Coronary artery (tissue), 2 donors: ENCODE results near the gene MAGOHB.

ENCODE experiments used
- DNase-seq: peaks from one replicate; pipeline ENCODE4 v3.0.0-alpha.2; 2017; ENCODE audit warnings: low spot score
- H3K27ac ChIP-seq, 2 donors: fragments of 200-600 bp; sonication (generic); one replicate each; pipeline ENCODE4 v1.5.1; 2016 to 2019
- H3K4me3 ChIP-seq: fragments of 200-600 bp; sonication (generic); 2 replicates; pipeline ENCODE4 v1.5.1; 2016; ENCODE audit warnings: mild to moderate bottlenecking, moderate library complexity
- CTCF ChIP-seq: fragments of 200-600 bp; sonication (generic); IDR thresholded peaks from one replicate; pipeline ENCODE4 v1.5.1; 2019; ENCODE audit warnings: antibody characterized with exemption

Gene MAGOHB

GRCh38 chr12:10638728-10639127 is 25.3 kb upstream of the MAGOHB start:
- DNase-seq: no peak
- no peak for TF ChIP-seq CTCF
- no peak overlapping the region for H3K27ac ChIP-seq

GRCh38 chr12:10636611-10637010 is 23.2 kb upstream of the MAGOHB start:
- H3K27ac ChIP-seq: no peak overlapping the region
- no peak overlapping the region for H3K4me3 ChIP-seq
- TF ChIP-seq CTCF: no peak
- DNase-seq: no peak

More at GRCh38 chr12:10638728-10639127, 25.3 kb upstream of the MAGOHB start:
- H3K4me3 ChIP-seq: no peak overlapping the region

GRCh38 chr12:10636124-10636523 is 22.7 kb upstream of the MAGOHB start:
- no peak for DNase-seq
- H3K27ac ChIP-seq: no peak overlapping the region
- no peak overlapping the region for H3K4me3 ChIP-seq
- no peak for TF ChIP-seq CTCF

- Histone ChIP-seq H3K27ac (no peak overlapping the region), H3K4me3 (no peak overlapping the region)
- DNase-seq: no peak
- no peak for TF ChIP-seq CTCF
Observed at GRCh38 chr12:10635306-10635705, 21.9 kb upstream of the MAGOHB start.

- H3K27ac ChIP-seq: no peak overlapping the region
- TF ChIP-seq CTCF: no peak
- no peak for DNase-seq
- no peak overlapping the region for H3K4me3 ChIP-seq
Observed at GRCh38 chr12:10634427-10634826, 21.0 kb upstream of the MAGOHB start.

- H3K4me3 ChIP-seq: no peak overlapping the region
- no peak for DNase-seq
- no peak overlapping the region for H3K27ac ChIP-seq
- TF ChIP-seq CTCF: no peak
Observed at GRCh38 chr12:10633541-10633940, 20.1 kb upstream of the MAGOHB start.

GRCh38 chr12:10632226-10632625 is 18.8 kb upstream of the MAGOHB start:
- TF ChIP-seq CTCF: no peak
- no peak overlapping the region for H3K27ac ChIP-seq
- DNase-seq: no peak
- no peak overlapping the region for H3K4me3 ChIP-seq
